Loucy (cell line): ENCODE data around the gene MRE11.

ENCODE experiments used
- EZH2phosphoT487 ChIP-seq: fragments of 200-600 bp; IDR thresholded peaks from 2 replicates; pipeline ENCODE4 v1.6.1; 2018; ENCODE audit warnings: antibody characterized with exemption, mild to moderate bottlenecking, moderate library complexity, borderline replicate concordance
- TF ChIP-seq, protein P1 (sequence below): fragments of 200-600 bp; sonication (generic); conservative IDR thresholded peaks from 2 replicates; pipeline ENCODE4 v1.5.1; 2014; ENCODE audit warnings: mild to moderate bottlenecking, antibody characterized with exemption, low read length

- TF ChIP-seq, protein P1, sequence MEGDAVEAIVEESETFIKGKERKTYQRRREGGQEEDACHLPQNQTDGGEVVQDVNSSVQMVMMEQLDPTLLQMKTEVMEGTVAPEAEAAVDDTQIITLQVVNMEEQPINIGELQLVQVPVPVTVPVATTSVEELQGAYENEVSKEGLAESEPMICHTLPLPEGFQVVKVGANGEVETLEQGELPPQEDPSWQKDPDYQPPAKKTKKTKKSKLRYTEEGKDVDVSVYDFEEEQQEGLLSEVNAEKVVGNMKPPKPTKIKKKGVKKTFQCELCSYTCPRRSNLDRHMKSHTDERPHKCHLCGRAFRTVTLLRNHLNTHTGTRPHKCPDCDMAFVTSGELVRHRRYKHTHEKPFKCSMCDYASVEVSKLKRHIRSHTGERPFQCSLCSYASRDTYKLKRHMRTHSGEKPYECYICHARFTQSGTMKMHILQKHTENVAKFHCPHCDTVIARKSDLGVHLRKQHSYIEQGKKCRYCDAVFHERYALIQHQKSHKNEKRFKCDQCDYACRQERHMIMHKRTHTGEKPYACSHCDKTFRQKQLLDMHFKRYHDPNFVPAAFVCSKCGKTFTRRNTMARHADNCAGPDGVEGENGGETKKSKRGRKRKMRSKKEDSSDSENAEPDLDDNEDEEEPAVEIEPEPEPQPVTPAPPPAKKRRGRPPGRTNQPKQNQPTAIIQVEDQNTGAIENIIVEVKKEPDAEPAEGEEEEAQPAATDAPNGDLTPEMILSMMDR = no peak
- no peak for TF ChIP-seq EZH2phosphoT487
These were observed 88.4 kb downstream of the MRE11 start for GRCh38 chr11:94405062-94405833.
